AG04449 (cell line): Measurements from ENCODE around the gene MASTL.

Experiments
- CTCF ChIA-PET: fragments of 350-600 bp; formaldehyde crosslinking; extraction: SDS; loops from one replicate; lab custom pipeline; 2021; ENCODE audit warnings: antibody characterized with exemption; lab: Yijun Ruan, JAX
- POLR2A ChIA-PET: fragments of 400-600, 350-600 bp; formaldehyde crosslinking; extraction: SDS; loops from one replicate; lab custom pipeline; 2020; ENCODE audit warnings: antibody characterized with exemption, inconsistent platforms; lab: Yijun Ruan, JAX
- DNase-seq: peaks from one replicate; pipeline ENCODE4 v3.0.0-alpha.2; 2010; ENCODE audit warnings: low read depth, low spot score
- H3K4me3 ChIP-seq: 2 replicates; pipeline ENCODE4 v1.5.1; 2011; ENCODE audit warnings: low read depth, mild to moderate bottlenecking, control low read depth, low read length
- CTCF ChIP-seq: IDR thresholded peaks from one replicate; pipeline ENCODE4 v1.5.1; 2011; ENCODE audit warnings: mild to moderate bottlenecking, moderate library complexity, low read length, control low read depth, inconsistent platforms; ENCODE audit not compliant: insufficient read depth; ENCODE audit errors: missing control alignments

The MASTL gene

GRCh38 chr10:27197980-27198620 is 42.9 kb downstream of the MASTL start:
- POLR2A ChIA-PET: no interaction called here
- H3K4me3 ChIP-seq: no peak overlapping the region
- no peak for DNase-seq
- no peak for TF ChIP-seq CTCF
- CTCF ChIA-PET: no interaction called here

- H3K4me3 ChIP-seq: no peak overlapping the region
- no peak for DNase-seq
- POLR2A ChIA-PET: no interaction called here
- CTCF ChIA-PET: no interaction called here
- TF ChIP-seq CTCF: no peak
Measured at GRCh38 chr10:27203806-27204205, 48.7 kb downstream of the MASTL start.

GRCh38 chr10:27207350-27207749 is 52.2 kb downstream of the MASTL start:
- DNase-seq: peak; percentile 14
- TF ChIP-seq CTCF: no peak
- no peak overlapping the region for H3K4me3 ChIP-seq
- POLR2A ChIA-PET: no interaction called here
- CTCF ChIA-PET: interaction anchor here (1.4 to 1.7 kb wide), 2 partner anchors 16 to 154 kb away, joined by 4 to 11 read pairs; no protein-coding TSS in a partner anchor

GRCh38 chr10:27223964-27224363 is 68.8 kb downstream of the MASTL start:
- no peak overlapping the region for H3K4me3 ChIP-seq
- POLR2A ChIA-PET: no interaction called here
- CTCF ChIA-PET: interaction anchor here (0.6 to 2.5 kb wide), 27 partner anchors 8 to 218 kb away, joined by 3 to 23 read pairs (median 4); partner anchors contain the start of gene ACBD5
- peak; percentile 55 for TF ChIP-seq CTCF
- DNase-seq: no peak

- no peak for DNase-seq
- TF ChIP-seq CTCF: no peak
- ChIA-PET POLR2A (no interaction called here), CTCF (interaction anchor here (1.7 to 2.5 kb wide), 4 partner anchors 11 to 29 kb away, joined by 8 to 23 read pairs (median 14); partner anchors contain the start of gene ACBD5)
- H3K4me3 ChIP-seq: no peak overlapping the region
Measured at GRCh38 chr10:27225011-27225590, 69.9 kb downstream of the MASTL start.

GRCh38 chr10:27225642-27226257 is 70.6 kb downstream of the MASTL start:
- TF ChIP-seq CTCF: no peak
- no peak overlapping the region for H3K4me3 ChIP-seq
- ChIA-PET POLR2A (no interaction called here), CTCF (interaction anchor here (1.9 to 2.5 kb wide), 4 partner anchors 10 to 134 kb away, joined by 5 to 23 read pairs (median 12); partner anchors contain the start of gene ACBD5)
- no peak for DNase-seq
